Left lung (tissue), 10 donors: ENCODE data around the gene RAPGEF1. TPM values are rescaled to one million over a fixed set of nuclear protein-coding genes. Genes with fewer than 3 reads are reported as not detected.

ENCODE experiments used
- ATAC-seq: fragments of 200-7000 bp; cut with Tn5 transposase; one replicate; pipeline ENCODE4 v1.9.1; 2020; ENCODE audit warnings: moderate library complexity
- DNase-seq, 4 donors: peaks; one replicate each; pipeline ENCODE4 v3.0.0-alpha.2; 2013 to 2020
- H3K27ac ChIP-seq, 2 donors: fragments of 200-600 bp; sonication (generic) in 1 of 2; one replicate each; pipeline versions ENCODE4 v1.5.0 to v1.8.0; 2020 to 2021
- H3K27me3 ChIP-seq, 2 donors: fragments of 200-600 bp; sonication (generic) in 1 of 2; one replicate each; pipeline versions ENCODE4 v1.5.0 to v1.8.0; 2020 to 2021
- H3K36me3 ChIP-seq, 2 donors: fragments of 200-600 bp; sonication (generic) in 1 of 2; one replicate each; pipeline versions ENCODE4 v1.5.0 to v1.8.0; 2020 to 2021
- H3K4me1 ChIP-seq, 2 donors: fragments of 200-600 bp; one replicate each; pipeline ENCODE4 v1.8.0; 2021
- H3K4me3 ChIP-seq, 2 donors: fragments of 200-600 bp; sonication (generic) in 1 of 2; one replicate each; pipeline versions ENCODE4 v1.5.0 to v1.8.0; 2020 to 2021; ENCODE audit warnings: mild to moderate bottlenecking in 1 of 2
- H3K9me3 ChIP-seq, 2 donors: fragments of 200-600 bp; sonication (generic) in 1 of 2; one replicate each; pipeline versions ENCODE4 v1.5.0 to v1.8.0; 2020 to 2021
- CTCF ChIP-seq, 2 donors: fragments of 200-600 bp; sonication (generic) in 1 of 2; IDR thresholded peaks; one replicate each; pipeline versions ENCODE4 v1.5.0 to v1.8.0; 2021; ENCODE audit warnings: antibody characterized with exemption in 2 of 2
- intact Hi-C, 2 donors: fragments of 100-400 bp; cut with DNase I; formaldehyde crosslinking; loops; one replicate each; pipeline versions ENCODE4 v1.11.2 to v1.14.2; 2022
- polyA plus RNA-seq, 6 donors: library from polyadenylated mRNA; unstranded; fragments of 120-200 nt; gene quantifications; one replicate each; pipeline ENCODE4 v1.2.1, GENCODE V29; 2013; ENCODE audit not compliant: insufficient read length in 6 of 6
- total RNA-seq, 2 donors: library from RNA; stranded (reverse); fragmentation: NEBNext Ultra II Directional; extraction: Animal tissue kit (Norgen Biotek cat#: 25700); gene quantifications; one replicate each; pipeline ENCODE4 v1.2.1, GENCODE V29; 2021
- donor health status: DM: no; HTN: yes; CAD: no.
- donor health status: DM: no; HTN: no; CAD: no.

RAPGEF1 gene
- total and polyA plus RNA-seq, 8 donors, result 37.5 to 112 (median 45.6) TPM

DNA sequence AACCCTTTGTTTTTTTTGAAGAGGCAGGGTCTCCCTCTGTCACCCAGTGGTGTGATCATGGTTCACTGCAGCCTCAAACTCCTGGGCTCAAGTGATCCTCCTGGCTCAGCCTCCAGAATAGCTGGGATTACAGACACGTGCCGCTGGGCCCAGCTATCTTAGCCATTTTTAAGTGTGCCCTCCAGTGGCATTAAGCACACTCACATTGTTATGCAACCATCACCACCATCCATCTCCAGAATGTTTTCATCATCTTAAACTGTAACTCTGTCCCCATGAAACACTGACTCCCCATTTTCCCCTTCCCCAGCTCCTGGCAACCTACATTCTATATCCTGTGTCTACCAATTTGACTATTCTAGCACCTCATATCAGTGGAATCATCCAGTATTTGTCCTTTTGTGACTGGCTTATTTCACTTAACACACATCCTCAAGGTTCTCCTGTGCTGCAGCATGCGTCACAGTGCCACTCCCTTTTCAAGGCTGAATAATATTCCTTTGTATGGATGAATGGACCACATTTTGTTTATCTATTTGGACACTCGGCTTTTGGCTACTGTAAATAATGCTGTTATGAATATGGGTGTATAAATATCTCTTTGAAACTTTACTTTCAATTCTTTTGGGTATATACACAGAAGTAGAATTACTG, 12.5 kb upstream of the RAPGEF1 start:
- Histone ChIP-seq H3K4me1 (peaks cover 0 to 1% of the 10 kb centered on the region in 2 donors), H3K4me3 (no peak overlapping the region), H3K27me3 (peaks cover 3 to 27% of the 10 kb centered on the region in 2 donors), H3K9me3 (no peaks in the 10 kb centered on the region), H3K27ac (no peak overlapping the region), H3K36me3 (no peaks in the 10 kb centered on the region)
- DNase-seq (no peak), ATAC-seq (no peak)
- TF ChIP-seq CTCF (IDR thresholded peaks at IDR 0.05), result no peak
- intact Hi-C loops, result no loop called here

GRCh38 chr9:131748411-131748955, 8.6 kb upstream of the RAPGEF1 start:
- H3K4me3 ChIP-seq, result no peak overlapping the region
- intact Hi-C loops, result loop anchor here (10.0 kb wide), 2 partner anchors 154 to 254 kb away; no protein-coding TSS in a partner anchor
- H3K9me3 ChIP-seq, result no peaks in the 10 kb centered on the region
- ATAC-seq (no peak), DNase-seq (no peak)
- H3K4me1 ChIP-seq, result peaks cover 0 to 15% of the 10 kb centered on the region in 2 donors
- no peak for TF ChIP-seq CTCF (IDR thresholded peaks at IDR 0.05)
- H3K27ac ChIP-seq, result no peak overlapping the region
- no peaks in the 10 kb centered on the region for H3K27me3 ChIP-seq
- H3K36me3 ChIP-seq, result no peaks in the 10 kb centered on the region

- no peaks in the 10 kb centered on the region for H3K9me3 ChIP-seq
Observed at GRCh38 chr9:131747352-131747751, 7.5 kb upstream of the RAPGEF1 start.

DNA sequence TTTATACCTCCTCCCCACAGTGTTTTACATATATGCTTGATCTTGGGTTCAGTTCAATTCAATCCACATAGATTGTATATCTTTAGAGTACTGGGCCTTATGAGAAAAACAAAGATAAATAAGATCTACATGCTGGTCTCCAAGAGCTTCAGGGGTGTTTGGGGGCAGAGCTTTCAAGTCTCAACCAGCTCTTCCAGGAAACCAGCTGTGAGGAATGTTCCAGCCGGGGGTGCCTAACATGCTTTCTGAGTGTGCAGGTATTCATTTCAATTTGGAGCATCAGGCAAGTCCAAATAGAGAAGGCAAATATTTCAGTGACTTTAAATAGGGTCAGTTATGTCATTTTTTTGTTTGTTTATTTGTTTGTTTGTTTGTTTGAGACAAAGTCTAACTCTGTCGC, 5.7 kb upstream of the RAPGEF1 start:
- no peak for DNase-seq
- Histone ChIP-seq H3K4me3 (no peak overlapping the region), H3K27me3 (no peaks in the 10 kb centered on the region), H3K36me3 (no peaks in the 10 kb centered on the region), H3K27ac (no peak overlapping the region), H3K4me1 (peaks cover 0 to 15% of the 10 kb centered on the region in 2 donors), H3K9me3 (no peaks in the 10 kb centered on the region)
- ATAC-seq, result no peak
- TF ChIP-seq CTCF (IDR thresholded peaks at IDR 0.05), result no peak
- intact Hi-C loops, result loop anchor here (10.0 kb wide), 2 partner anchors 151 to 251 kb away; no protein-coding TSS in a partner anchor

More at GRCh38 chr9:131747352-131747751, 7.5 kb upstream of the RAPGEF1 start:
- H3K4me1 ChIP-seq, result peaks cover 0 to 15% of the 10 kb centered on the region in 2 donors
- H3K4me3 ChIP-seq, result no peak overlapping the region
- H3K27me3 ChIP-seq, result no peaks in the 10 kb centered on the region
- ATAC-seq (peak; percentile 80), DNase-seq (peak in 2 of 4 donors; percentile 36 to 61)
- no peaks in the 10 kb centered on the region for H3K36me3 ChIP-seq
- H3K27ac ChIP-seq, result no peak overlapping the region
- intact Hi-C loops, result loop anchor here (10.0 kb wide), 2 partner anchors 153 to 253 kb away; no protein-coding TSS in a partner anchor
- peak; percentile 32 to 40 for TF ChIP-seq CTCF (IDR thresholded peaks at IDR 0.05)

DNA sequence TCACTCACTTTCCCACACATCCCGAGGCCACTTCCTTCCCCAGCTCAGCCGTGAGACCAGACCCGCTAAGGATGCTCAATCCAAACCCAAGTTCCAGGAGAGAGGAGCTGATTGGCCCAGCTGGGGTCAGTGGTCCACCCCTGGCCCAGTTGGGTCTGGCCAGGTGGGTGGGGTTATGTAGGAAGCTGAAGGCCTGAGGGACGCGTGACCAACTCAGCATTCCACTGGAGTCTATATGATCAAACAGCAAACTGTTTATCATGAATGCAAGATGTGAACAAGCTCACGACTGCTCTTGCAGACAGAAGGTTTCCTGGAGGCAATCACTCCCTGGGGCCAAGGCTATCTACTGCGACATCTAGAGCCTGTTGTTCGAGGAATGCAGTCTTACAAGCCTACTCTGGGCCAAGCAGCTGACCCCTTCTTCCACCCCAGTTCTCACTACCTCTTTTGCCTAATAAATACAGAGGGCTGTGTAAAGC, 4.9 kb upstream of the RAPGEF1 start:
- intact Hi-C loops, result loop anchor here (10.0 kb wide), 2 partner anchors 150 to 250 kb away; no protein-coding TSS in a partner anchor
- Histone ChIP-seq H3K36me3 (no peaks in the 10 kb centered on the region), H3K4me3 (no peak overlapping the region), H3K27ac (no peak overlapping the region), H3K27me3 (no peaks in the 10 kb centered on the region), H3K9me3 (no peaks in the 10 kb centered on the region), H3K4me1 (peaks cover 0 to 15% of the 10 kb centered on the region in 2 donors)
- TF ChIP-seq CTCF (IDR thresholded peaks at IDR 0.05), result no peak
- DNase-seq (no peak), ATAC-seq (no peak)
